MM.1S (cell line): Measurements from ENCODE around the gene OR10H3.

Experiments
- DNase-seq: peaks from one replicate; pipeline ENCODE4 v3.0.0-alpha.2; 2015
- H2AFZ ChIP-seq: fragments of 300-600 bp; sonication (generic); 2 replicates; pipeline ENCODE4 v1.6.0; 2016; ENCODE audit warnings: antibody characterized with exemption, low read length
- H3F3A ChIP-seq: fragments of 300-600 bp; sonication (generic); 2 replicates; pipeline ENCODE4 v1.6.1; 2016; ENCODE audit warnings: mild to moderate bottlenecking, antibody characterized with exemption, low read length, moderate library complexity, mixed read lengths; ENCODE audit not compliant: insufficient read depth
- H3K27ac ChIP-seq: fragments of 300-600 bp; sonication (generic); 2 replicates; pipeline ENCODE4 v1.5.1; 2016; ENCODE audit warnings: mild to moderate bottlenecking, low read length
- H3K27me3 ChIP-seq: fragments of 300-600 bp; sonication (generic); replicated peaks from 2 replicates; pipeline ENCODE4 v1.6.0; 2016; ENCODE audit warnings: low read length; ENCODE audit not compliant: insufficient read depth
- H3K36me3 ChIP-seq: fragments of 300-600 bp; sonication (generic); replicated peaks from 2 replicates; pipeline ENCODE4 v1.6.1; 2016; ENCODE audit warnings: mild to moderate bottlenecking, low read length, mixed read lengths; ENCODE audit not compliant: insufficient read depth
- H3K4me1 ChIP-seq: fragments of 300-600 bp; sonication (generic); 2 replicates; pipeline ENCODE4 v1.6.1; 2016; ENCODE audit warnings: low read length, mixed read lengths
- H3K4me2 ChIP-seq: fragments of 300-600 bp; sonication (generic); 2 replicates; pipeline ENCODE4 v1.6.0; 2016; ENCODE audit warnings: low read depth, low read length
- H3K4me3 ChIP-seq: fragments of 300-600 bp; sonication (generic); 2 replicates; pipeline ENCODE4 v1.5.1; 2016; ENCODE audit warnings: low read length, mixed read lengths
- H3K79me2 ChIP-seq: fragments of 300-600 bp; sonication (generic); 2 replicates; pipeline ENCODE4 v1.6.1; 2016; ENCODE audit warnings: mixed run types, low read length, mixed read lengths
- H3K9ac ChIP-seq: fragments of 300-600 bp; sonication (generic); 2 replicates; pipeline ENCODE4 v1.6.1; 2016; ENCODE audit warnings: low read length, mixed read lengths
- H3K9me2 ChIP-seq: fragments of 300-600 bp; sonication (generic); replicated peaks from 2 replicates; pipeline ENCODE4 v1.6.1; 2016; ENCODE audit warnings: mild to moderate bottlenecking, low read length, mixed read lengths; ENCODE audit not compliant: insufficient read depth
- H3K9me3 ChIP-seq: fragments of 300-600 bp; sonication (generic); replicated peaks from 2 replicates; pipeline ENCODE4 v1.6.1; 2016; ENCODE audit warnings: mild to moderate bottlenecking, low read length, mixed read lengths; ENCODE audit not compliant: insufficient read depth
- H4K20me1 ChIP-seq: fragments of 300-600 bp; sonication (generic); 2 replicates; pipeline ENCODE4 v1.6.1; 2016; ENCODE audit warnings: mild to moderate bottlenecking, low read length, moderate library complexity, mixed read lengths; ENCODE audit not compliant: insufficient read depth
- EZH2 ChIP-seq: fragments of 300-600 bp; sonication (generic); optimal IDR thresholded peaks from 2 replicates; pipeline ENCODE3; 2017; ENCODE audit warnings: low read depth, mild to moderate bottlenecking, antibody characterized with exemption, low read length, mixed read lengths
- EZH2phosphoT487 ChIP-seq: fragments of 300-600 bp; sonication (generic); IDR thresholded peaks from 2 replicates; pipeline ENCODE4 v1.6.1; 2018; ENCODE audit warnings: antibody characterized with exemption, low read length
- TF ChIP-seq, protein P1 (sequence below): fragments of 300-600 bp; sonication (generic); IDR thresholded peaks from 2 replicates; pipeline ENCODE4 v1.5.1; 2016; ENCODE audit warnings: antibody characterized with exemption, low read length, mixed read lengths

The OR10H3 gene

DNA sequence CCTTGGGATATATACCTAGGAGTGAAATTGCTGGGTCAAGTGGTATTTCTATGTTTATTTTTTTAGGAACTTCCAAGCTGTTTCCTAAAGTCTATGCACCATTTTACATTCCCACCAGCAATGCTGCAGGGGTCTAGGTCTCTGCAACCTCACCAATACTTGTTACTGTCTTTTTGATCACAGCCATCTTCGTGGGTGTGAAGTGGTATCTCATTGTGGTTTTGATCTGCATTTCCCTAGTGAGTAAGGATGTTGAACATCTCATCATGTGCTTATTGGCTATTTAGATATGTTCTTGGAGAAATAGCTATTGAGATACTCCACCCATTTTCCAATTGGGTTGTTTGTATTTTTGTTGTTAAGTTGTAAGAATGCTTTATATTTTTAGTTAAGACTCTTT lies 7.2 kb upstream of the OR10H3 start:
- no peaks in the 10 kb centered on the region for H3K79me2 ChIP-seq
- no peaks in the 10 kb centered on the region for H3K36me3 ChIP-seq
- H3K4me1 ChIP-seq, result no peaks in the 10 kb centered on the region
- no peak for DNase-seq
- TF ChIP-seq, protein P1, sequence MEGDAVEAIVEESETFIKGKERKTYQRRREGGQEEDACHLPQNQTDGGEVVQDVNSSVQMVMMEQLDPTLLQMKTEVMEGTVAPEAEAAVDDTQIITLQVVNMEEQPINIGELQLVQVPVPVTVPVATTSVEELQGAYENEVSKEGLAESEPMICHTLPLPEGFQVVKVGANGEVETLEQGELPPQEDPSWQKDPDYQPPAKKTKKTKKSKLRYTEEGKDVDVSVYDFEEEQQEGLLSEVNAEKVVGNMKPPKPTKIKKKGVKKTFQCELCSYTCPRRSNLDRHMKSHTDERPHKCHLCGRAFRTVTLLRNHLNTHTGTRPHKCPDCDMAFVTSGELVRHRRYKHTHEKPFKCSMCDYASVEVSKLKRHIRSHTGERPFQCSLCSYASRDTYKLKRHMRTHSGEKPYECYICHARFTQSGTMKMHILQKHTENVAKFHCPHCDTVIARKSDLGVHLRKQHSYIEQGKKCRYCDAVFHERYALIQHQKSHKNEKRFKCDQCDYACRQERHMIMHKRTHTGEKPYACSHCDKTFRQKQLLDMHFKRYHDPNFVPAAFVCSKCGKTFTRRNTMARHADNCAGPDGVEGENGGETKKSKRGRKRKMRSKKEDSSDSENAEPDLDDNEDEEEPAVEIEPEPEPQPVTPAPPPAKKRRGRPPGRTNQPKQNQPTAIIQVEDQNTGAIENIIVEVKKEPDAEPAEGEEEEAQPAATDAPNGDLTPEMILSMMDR, result no peak
- TF ChIP-seq EZH2phosphoT487, result no peak
- TF ChIP-seq EZH2, result no peak
- H3K27ac ChIP-seq, result no peak overlapping the region
- no peaks in the 10 kb centered on the region for H3K9me2 ChIP-seq
- H2AFZ ChIP-seq, result no peak overlapping the region
- no peak overlapping the region for H3K4me3 ChIP-seq
- H4K20me1 ChIP-seq, result no peaks in the 10 kb centered on the region
- no peaks in the 10 kb centered on the region for H3F3A ChIP-seq
- no peak overlapping the region for H3K9ac ChIP-seq
- no peaks in the 10 kb centered on the region for H3K9me3 ChIP-seq
- peaks cover 57% of the 10 kb centered on the region for H3K27me3 ChIP-seq
- H3K4me2 ChIP-seq, result no peak overlapping the region

DNA sequence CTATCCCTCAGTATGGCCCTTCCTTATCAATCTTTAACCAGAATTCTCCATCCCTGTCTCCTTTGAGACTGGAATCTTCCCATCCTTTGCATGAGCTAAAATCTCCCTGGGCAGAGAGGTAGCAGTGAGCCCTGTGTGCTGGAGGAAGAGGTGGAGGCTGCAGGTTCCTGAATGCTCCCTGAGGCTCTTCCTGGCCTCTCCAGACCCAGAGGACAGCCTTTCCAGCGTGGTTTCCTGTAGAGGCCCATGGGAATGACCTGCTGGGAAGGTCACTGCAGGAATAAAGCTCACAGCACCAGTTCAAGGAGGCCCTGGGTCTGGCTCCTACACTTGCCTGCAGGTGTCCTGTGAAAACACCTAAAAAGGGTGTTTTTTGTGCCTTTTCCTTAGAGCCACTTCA lies 5.4 kb upstream of the OR10H3 start:
- no peak overlapping the region for H2AFZ ChIP-seq
- H3K9me3 ChIP-seq, result no peaks in the 10 kb centered on the region
- H3K9me2 ChIP-seq, result no peaks in the 10 kb centered on the region
- no peak for DNase-seq
- TF ChIP-seq, protein P1, result no peak
- no peak for TF ChIP-seq EZH2
- TF ChIP-seq EZH2phosphoT487, result no peak
- no peaks in the 10 kb centered on the region for H3K36me3 ChIP-seq
- H3K79me2 ChIP-seq, result no peaks in the 10 kb centered on the region
- H3K9ac ChIP-seq, result no peak overlapping the region
- H3F3A ChIP-seq, result no peaks in the 10 kb centered on the region
- H3K27me3 ChIP-seq, result peaks cover 62% of the 10 kb centered on the region
- no peaks in the 10 kb centered on the region for H3K4me1 ChIP-seq
- H4K20me1 ChIP-seq, result no peaks in the 10 kb centered on the region
- no peak overlapping the region for H3K4me2 ChIP-seq
- H3K27ac ChIP-seq, result no peak overlapping the region
- H3K4me3 ChIP-seq, result no peak overlapping the region

DNA sequence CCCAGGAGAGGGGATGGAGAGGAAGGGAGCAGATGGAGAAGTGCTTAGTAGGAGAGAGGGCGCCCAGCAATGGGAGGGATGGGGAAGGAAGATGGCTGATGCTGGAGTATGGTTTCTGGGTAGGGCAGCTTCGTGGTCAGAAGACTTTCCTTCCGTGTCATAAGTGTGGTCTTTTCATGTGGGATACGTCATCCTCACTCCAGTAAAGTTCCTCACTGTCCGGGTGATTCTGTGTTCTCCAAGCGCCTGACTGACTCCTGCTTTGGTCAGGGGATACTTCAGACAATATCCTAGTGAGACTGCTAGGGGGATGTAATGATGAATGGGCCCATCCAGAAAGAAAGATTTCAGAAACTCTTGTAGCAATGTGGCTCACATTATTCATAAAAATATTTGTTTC lies 3.9 kb upstream of the OR10H3 start:
- Histone ChIP-seq H3K9me2 (no peaks in the 10 kb centered on the region), H3K27ac (no peak overlapping the region), H3K9ac (no peak overlapping the region), H4K20me1 (no peaks in the 10 kb centered on the region), H3K36me3 (no peaks in the 10 kb centered on the region), H3K4me2 (no peak overlapping the region), H3K9me3 (no peaks in the 10 kb centered on the region), H3K79me2 (no peaks in the 10 kb centered on the region), H3K4me1 (no peaks in the 10 kb centered on the region), H3F3A (no peaks in the 10 kb centered on the region), H3K27me3 (peaks cover 64% of the 10 kb centered on the region), H3K4me3 (no peak overlapping the region), H2AFZ (no peak overlapping the region)
- TF ChIP-seq, protein P1, result no peak
- TF ChIP-seq EZH2 (no peak), EZH2phosphoT487 (no peak)
- no peak for DNase-seq
